ENCODE measurements around the gene MLKL. TPM values are rescaled to one million over a fixed set of nuclear protein-coding genes. Genes with fewer than 3 reads are reported as not detected.

Gene MLKL
- polyA plus RNA-seq, 1 experiment, result 4.4 TPM

GRCh38 chr16:74737521-74737920 is 36.9 kb upstream of the MLKL start:
- no peak for DNase-seq (ENCODE audit: low read depth)
- Histone ChIP-seq H3K4me3 (ENCODE audit: low read depth, low read length) (no peak overlapping the region), H3K36me3 (ENCODE audit: control insufficient read depth, insufficient read depth, low read length) (no peaks in the 10 kb centered on the region), H3K27me3 (ENCODE audit: control insufficient read depth, insufficient read depth, low read length) (no peaks in the 10 kb centered on the region)
- POLR2A ChIA-PET, result no interaction called here
- TF ChIP-seq CTCF (IDR thresholded peaks at IDR 0.05; ENCODE audit: insufficient read depth, low read depth, low read length), result no peak
- CTCF ChIA-PET, result interaction anchor here (1.0 to 2.5 kb wide), 4 partner anchors 10 to 125 kb away, joined by 3 to 6 read pairs (median 4); no protein-coding TSS in a partner anchor

- Histone ChIP-seq H3K4me3 (ENCODE audit: low read depth, low read length) (no peak overlapping the region), H3K27me3 (ENCODE audit: control insufficient read depth, insufficient read depth, low read length) (no peaks in the 10 kb centered on the region), H3K36me3 (ENCODE audit: control insufficient read depth, insufficient read depth, low read length) (no peaks in the 10 kb centered on the region)
- TF ChIP-seq CTCF (IDR thresholded peaks at IDR 0.05; ENCODE audit: insufficient read depth, low read depth, low read length), result no peak
- POLR2A ChIA-PET, result no interaction called here
- DNase-seq (ENCODE audit: low read depth), result no peak
- CTCF ChIA-PET, result interaction anchor here (1.1 to 2.5 kb wide), 3 partner anchors 9 to 76 kb away, joined by 4 to 6 read pairs (median 5); no protein-coding TSS in a partner anchor
These were observed 36.0 kb upstream of the MLKL start for GRCh38 chr16:74736531-74737157.

GRCh38 chr16:74735554-74735953 is 34.9 kb upstream of the MLKL start:
- TF ChIP-seq CTCF (IDR thresholded peaks at IDR 0.05; ENCODE audit: insufficient read depth, low read depth, low read length), result no peak
- DNase-seq (ENCODE audit: low read depth), result no peak
- CTCF ChIA-PET, result interaction anchor here (2.5 kb wide), 1 partner anchor 11 kb away, joined by 6 read pairs; no protein-coding TSS in a partner anchor
- no peaks in the 10 kb centered on the region for H3K36me3 ChIP-seq (ENCODE audit: control insufficient read depth, insufficient read depth, low read length)
- H3K27me3 ChIP-seq (ENCODE audit: control insufficient read depth, insufficient read depth, low read length), result no peaks in the 10 kb centered on the region
- no peak overlapping the region for H3K4me3 ChIP-seq (ENCODE audit: low read depth, low read length)
- POLR2A ChIA-PET, result no interaction called here

GRCh38 chr16:74735162-74735452 is 34.4 kb upstream of the MLKL start:
- no peak overlapping the region for H3K4me3 ChIP-seq (ENCODE audit: low read depth, low read length)
- POLR2A ChIA-PET, result no interaction called here
- CTCF ChIA-PET, result interaction anchor here (2.5 kb wide), 1 partner anchor 10 kb away, joined by 6 read pairs; no protein-coding TSS in a partner anchor
- H3K36me3 ChIP-seq (ENCODE audit: control insufficient read depth, insufficient read depth, low read length), result no peaks in the 10 kb centered on the region
- no peak for DNase-seq (ENCODE audit: low read depth)
- no peaks in the 10 kb centered on the region for H3K27me3 ChIP-seq (ENCODE audit: control insufficient read depth, insufficient read depth, low read length)
- no peak for TF ChIP-seq CTCF (IDR thresholded peaks at IDR 0.05; ENCODE audit: insufficient read depth, low read depth, low read length)

- TF ChIP-seq CTCF (IDR thresholded peaks at IDR 0.05; ENCODE audit: insufficient read depth, low read depth, low read length), result no peak
- POLR2A ChIA-PET, result no interaction called here
- CTCF ChIA-PET, result no interaction called here
These were observed 33.9 kb upstream of the MLKL start for GRCh38 chr16:74734361-74735161.

More at GRCh38 chr16:74734361-74735161, 33.9 kb upstream of the MLKL start:
- Histone ChIP-seq H3K36me3 (ENCODE audit: control insufficient read depth, insufficient read depth, low read length) (no peaks in the 10 kb centered on the region), H3K4me3 (ENCODE audit: low read depth, low read length) (no peak overlapping the region), H3K27me3 (ENCODE audit: control insufficient read depth, insufficient read depth, low read length) (no peaks in the 10 kb centered on the region)
- DNase-seq (ENCODE audit: low read depth), result no peak

Measured in BJ (cell line).